H9 (cell line): Measurements from ENCODE around the gene ICE2. TPM values are rescaled to one million over a fixed set of nuclear protein-coding genes. Genes with fewer than 3 reads are reported as not detected.
A peak's percentile ranks its signal among the peaks of the same experiment; 100 is the strongest.

Source experiments
- DNase-seq: peaks from one replicate; pipeline ENCODE4 v3.0.0-alpha.2; 2017
- H2AFZ ChIP-seq: one replicate; pipeline ENCODE4 v1.6.1; 2013; ENCODE audit warnings: mild to moderate bottlenecking, low read length, control low read depth, moderate library complexity
- H2AK5ac ChIP-seq: 2 replicates; pipeline ENCODE4 v1.6.1; 2013; ENCODE audit warnings: low read length, control low read depth, mixed read lengths; ENCODE audit not compliant: insufficient read length
- H2BK120ac ChIP-seq: one replicate; pipeline ENCODE4 v1.6.1; 2013; ENCODE audit warnings: low read depth, mild to moderate bottlenecking, low read length, control low read depth, inconsistent platforms; ENCODE audit not compliant: poor library complexity, severe bottlenecking
- H2BK12ac ChIP-seq: 2 replicates; pipeline ENCODE4 v1.6.1; 2013; ENCODE audit warnings: low read length, control low read depth, mixed read lengths, low read depth; ENCODE audit not compliant: insufficient read length
- H2BK15ac ChIP-seq: 2 replicates; pipeline ENCODE4 v1.6.1; 2013; ENCODE audit warnings: low read depth, low read length, control low read depth
- H2BK20ac ChIP-seq: one replicate; pipeline ENCODE4 v1.6.1; 2013; ENCODE audit warnings: low read depth, mild to moderate bottlenecking, low read length, control low read depth, inconsistent platforms; ENCODE audit not compliant: poor library complexity, severe bottlenecking
- H2BK5ac ChIP-seq: 2 replicates; pipeline ENCODE4 v1.6.1; 2013; ENCODE audit warnings: low read length, control low read depth, mixed read lengths; ENCODE audit not compliant: insufficient read length
- H3K14ac ChIP-seq: 2 replicates; pipeline ENCODE4 v1.6.1; 2013; ENCODE audit warnings: low read length, control low read depth; ENCODE audit not compliant: insufficient read depth
- H3K18ac ChIP-seq: 2 replicates; pipeline ENCODE4 v1.6.1; 2013; ENCODE audit warnings: low read depth, mild to moderate bottlenecking, mixed read lengths, low read length, control low read depth; ENCODE audit not compliant: insufficient read length
- H3K23ac ChIP-seq: 2 replicates; pipeline ENCODE4 v1.6.1; 2013; ENCODE audit warnings: low read length, control low read depth, mixed read lengths, low read depth; ENCODE audit not compliant: insufficient read length
- H3K23me2 ChIP-seq: 2 replicates; pipeline ENCODE4 v1.6.1; 2013; ENCODE audit warnings: low read depth, mild to moderate bottlenecking, mixed read lengths, low read length, control low read depth; ENCODE audit not compliant: insufficient read length, poor library complexity, severe bottlenecking
- H3K27ac ChIP-seq: 2 replicates; pipeline ENCODE4 v1.5.1; 2013; ENCODE audit warnings: low read length, control low read depth, mixed read lengths, low read depth; ENCODE audit not compliant: insufficient read length
- H3K27me3 ChIP-seq: 2 replicates; pipeline ENCODE4 v1.6.1; 2013; ENCODE audit warnings: low read length, control low read depth, inconsistent platforms; ENCODE audit not compliant: insufficient read depth
- H3K4ac ChIP-seq: 2 replicates; pipeline ENCODE4 v1.6.1; 2013; ENCODE audit warnings: low read depth, mild to moderate bottlenecking, control low read depth, inconsistent platforms, low read length, moderate library complexity
- H3K4me1 ChIP-seq: 2 replicates; pipeline ENCODE4 v1.6.1; 2013; ENCODE audit warnings: low read length, control low read depth, inconsistent platforms; ENCODE audit not compliant: insufficient read depth
- H3K4me2 ChIP-seq: 2 replicates; pipeline ENCODE4 v1.6.1; 2013; ENCODE audit warnings: low read length, control low read depth, mixed read lengths; ENCODE audit not compliant: insufficient read length, insufficient read depth
- H3K56ac ChIP-seq: 2 replicates; pipeline ENCODE4 v1.6.1; 2013; ENCODE audit warnings: low read depth, mild to moderate bottlenecking, mixed read lengths, low read length, control low read depth; ENCODE audit not compliant: insufficient read length
- H3K79me1 ChIP-seq: 2 replicates; pipeline ENCODE4 v1.6.1; 2013; ENCODE audit warnings: low read depth, mild to moderate bottlenecking, moderate library complexity, low read length, control low read depth, inconsistent platforms; ENCODE audit not compliant: insufficient read depth, poor library complexity, severe bottlenecking
- H3K79me2 ChIP-seq: 2 replicates; pipeline ENCODE4 v1.6.1; 2013; ENCODE audit warnings: low read length, control low read depth, inconsistent platforms; ENCODE audit not compliant: insufficient read depth
- H3K9ac ChIP-seq: 2 replicates; pipeline ENCODE4 v1.6.1; 2013; ENCODE audit warnings: low read length, control low read depth, mixed read lengths; ENCODE audit not compliant: insufficient read length; ENCODE audit errors: extremely low read depth
- H3K9me3 ChIP-seq: one replicate; pipeline ENCODE4 v1.6.1; 2013; ENCODE audit warnings: low read depth, low read length, inconsistent platforms; ENCODE audit not compliant: control insufficient read depth
- H3T11ph ChIP-seq: one replicate; pipeline ENCODE4 v1.6.1; 2013; ENCODE audit warnings: mild to moderate bottlenecking, low read length, control low read depth, inconsistent platforms
- H4K20me1 ChIP-seq: one replicate; pipeline ENCODE4 v1.6.1; 2013; ENCODE audit not compliant: control insufficient read depth, insufficient read length, insufficient read depth
- H4K5ac ChIP-seq: 2 replicates; pipeline ENCODE4 v1.6.1; 2013; ENCODE audit warnings: low read depth, mild to moderate bottlenecking, mixed read lengths, low read length, control low read depth; ENCODE audit not compliant: insufficient read length
- H4K8ac ChIP-seq: replicated peaks from 2 replicates; pipeline ENCODE4 v1.6.1; 2013; ENCODE audit warnings: low read length, control low read depth, mixed read lengths, low read depth; ENCODE audit not compliant: insufficient read length
- H4K91ac ChIP-seq: 2 replicates; pipeline ENCODE4 v1.6.1; 2013; ENCODE audit warnings: low read depth, mild to moderate bottlenecking, moderate library complexity, mixed read lengths, low read length, control low read depth; ENCODE audit not compliant: insufficient read length
- H3K27ac Mint-ChIP-seq, 3 experiments: 2 replicates in 2 of 3; 3 replicates in 1 of 3; pipeline ENCODE4 v1.8.0; 2020 to 2021; ENCODE audit warnings: mixed read lengths in 3 of 3, mild to moderate bottlenecking in 1 of 3, moderate library complexity in 1 of 3
- H3K27me3 Mint-ChIP-seq: 2 replicates; pipeline ENCODE4 v1.8.0; 2021; ENCODE audit warnings: low read depth, mild to moderate bottlenecking, moderate library complexity, mixed read lengths
- H3K36me3 Mint-ChIP-seq, 3 experiments: 2 replicates in 2 of 3; 3 replicates in 1 of 3; pipeline ENCODE4 v1.8.0; 2020 to 2021; ENCODE audit warnings: low read depth in 3 of 3, mixed read lengths in 3 of 3; ENCODE audit not compliant: insufficient read depth in 1 of 3
- H3K4me1 Mint-ChIP-seq, 2 experiments: 2 replicates each; pipeline ENCODE4 v1.8.0; 2020; ENCODE audit warnings: mixed read lengths in 2 of 2
- H3K4me3 Mint-ChIP-seq, 2 experiments: 2 replicates in 1 of 2; 3 replicates in 1 of 2; pipeline ENCODE4 v1.8.0; 2020 to 2021; ENCODE audit warnings: mild to moderate bottlenecking in 2 of 2, mixed read lengths in 2 of 2, moderate library complexity in 1 of 2
- H3K9me3 Mint-ChIP-seq, 2 experiments: 2 replicates in 1 of 2; 3 replicates in 1 of 2; pipeline ENCODE4 v1.8.0; 2020; ENCODE audit warnings: mild to moderate bottlenecking in 2 of 2, mixed read lengths in 2 of 2, moderate library complexity in 1 of 2
- CTCF ChIP-seq: fragments of 200-600 bp; sonication (generic); conservative IDR thresholded peaks from 3 replicates; pipeline ENCODE4 v1.8.0; 2021; ENCODE audit warnings: antibody characterized with exemption, mild to moderate bottlenecking
- WGBS: extraction: QIAGEN DNeasy Blood & Tissue Kit; methylation state at CpG from one replicate; pipeline ENCODE4 v1.1.7; 2013; ENCODE audit warnings: missing lambda C conversion rate, low lambda C conversion rate, mixed read lengths; ENCODE audit not compliant: insufficient read length; ENCODE audit errors: extremely low coverage; 5-methylcytosine and 5-hydroxymethylcytosine counted together
- total RNA-seq: library from RNA; stranded (reverse); gene quantifications from 2 replicates; pipeline ENCODE4 v1.2.1, GENCODE V29; 2021

Gene ICE2
- total RNA-seq, 1 experiment from 2014 or later: 76.3 TPM

DNA sequence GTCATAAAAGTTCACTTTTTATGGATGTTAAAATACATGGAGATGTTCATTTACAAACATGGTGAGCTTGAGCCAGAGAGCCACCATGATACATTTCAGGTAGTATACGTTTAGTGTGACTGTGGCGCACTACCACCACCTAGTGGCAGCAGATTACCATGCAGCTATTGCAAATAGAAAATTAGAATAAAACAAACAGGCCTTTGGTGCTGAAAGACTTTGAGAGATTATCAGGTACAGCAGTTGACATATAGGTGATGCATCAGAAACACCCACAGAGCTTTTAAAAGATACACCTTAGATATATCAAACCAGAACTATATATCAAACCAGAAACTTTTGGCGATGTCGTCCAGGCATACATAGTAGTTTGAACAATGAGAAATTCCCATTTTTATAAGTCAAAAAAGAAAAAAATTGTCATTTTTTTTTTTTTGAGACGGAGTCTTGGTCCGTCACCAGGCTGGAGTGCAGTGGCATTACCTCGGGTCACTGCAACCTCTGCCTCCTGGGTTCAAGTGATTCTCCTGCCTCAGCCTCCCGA is 42.0 kb upstream of the ICE2 start:
- Histone ChIP-seq H2BK12ac (no peak overlapping the region), H2BK5ac (no peak overlapping the region), H4K20me1 (no peaks in the 10 kb centered on the region), H3K79me1 (no peaks in the 10 kb centered on the region), H2BK20ac (no peak overlapping the region), H2BK120ac (no peak overlapping the region), H3K79me2 (no peaks in the 10 kb centered on the region), H3K9me3 (no peaks in the 10 kb centered on the region), H3K4ac (no peak overlapping the region), H2AK5ac (no peak overlapping the region), H3K4me2 (no peak overlapping the region), H3K23ac (no peak overlapping the region), H4K5ac (no peak overlapping the region), H3K18ac (no peak overlapping the region), H3K23me2 (no peaks in the 10 kb centered on the region), H3K4me1 (0 out of 2 replicates have a peak, but pooled peaks cover 2% of the 10 kb centered on the region), H3K14ac (no peak overlapping the region), H4K8ac (no peak overlapping the region), H3T11ph (no peak overlapping the region), H2AFZ (no peak overlapping the region), H4K91ac (no peak overlapping the region), H3K9ac (no peak overlapping the region), H3K27ac (no peak overlapping the region), H2BK15ac (no peak overlapping the region), H3K27me3 (no peaks in the 10 kb centered on the region), H3K56ac (no peak overlapping the region)
- no peaks in the 10 kb centered on the region for H3K27me3 Mint-ChIP-seq
- H3K9me3 Mint-ChIP-seq: no peaks in the 10 kb centered on the region
- H3K4me3 Mint-ChIP-seq: no peak overlapping the region
- no CpG with 5 or more reads among the region's 8 CpGs for WGBS
- H3K27ac Mint-ChIP-seq: no peak overlapping the region
- no peaks in the 10 kb centered on the region; a peak in 1 of 7 replicates for H3K36me3 Mint-ChIP-seq
- peak; percentile 71 for DNase-seq
- H3K4me1 Mint-ChIP-seq: peaks cover 17 to 19% of the 10 kb centered on the region in 2 experiments
- peak; percentile 94 for TF ChIP-seq CTCF
